Sigmoid colon (tissue), 4 donors: ENCODE data around the gene MED29.

Experiments
- CTCF ChIP-seq, 4 experiments: fragments of 450-650 bp in 3 of 4; fragments of 200-600 bp in 1 of 4; IDR thresholded peaks; one replicate each; pipeline ENCODE4 v1.5.1; 2016 to 2019; ENCODE audit warnings: antibody characterized with exemption in 4 of 4, mild to moderate bottlenecking in 3 of 4, moderate library complexity in 2 of 4
- EP300 ChIP-seq, 4 donors: sonication (generic); formaldehyde crosslinking; IDR thresholded peaks; one replicate each; pipeline ENCODE4 v1.6.1; 2017; ENCODE audit warnings: antibody characterized with exemption in 4 of 4
- POLR2A ChIP-seq, 2 donors: fragments of 450-650 bp; IDR thresholded peaks; one replicate each; pipeline ENCODE4 v1.6.1; 2016; ENCODE audit warnings: antibody characterized with exemption in 2 of 2, mild to moderate bottlenecking in 2 of 2, moderate library complexity in 2 of 2
- POLR2AphosphoS5 ChIP-seq, 4 donors: sonication (generic); formaldehyde crosslinking; IDR thresholded peaks; one replicate each; pipeline ENCODE4 v1.6.1; 2017; ENCODE audit warnings: antibody characterized with exemption in 4 of 4

- no peak for TF ChIP-seq CTCF (IDR thresholded peaks at IDR 0.05)
- TF ChIP-seq EP300 (IDR thresholded peaks at IDR 0.05) = peak in 2 of 4 donors; percentile 47 to 68
- TF ChIP-seq POLR2A (IDR thresholded peaks at IDR 0.05) = peak in 1 of 2 donors; percentile 41
- TF ChIP-seq POLR2AphosphoS5 (IDR thresholded peaks at IDR 0.05) = peak in 3 of 4 donors; percentile 15 to 64 (median 56)
Measured at GRCh38 chr19:39398297-39398864, 7.2 kb downstream of the MED29 start.
